Body of pancreas (tissue), 4 donors: ENCODE measurements around the gene KAZALD1. TPM values are rescaled to one million over a fixed set of nuclear protein-coding genes. Genes with fewer than 3 reads are reported as not detected.
A peak's percentile ranks its signal among the peaks of the same experiment; 100 is the strongest.

ENCODE experiments used
- ATAC-seq: fragments of 150-250 bp; one replicate; pipeline ENCODE4 v1.9.1; 2016
- DNase-seq, 4 donors: peaks; one replicate each; pipeline ENCODE4 v3.0.0-alpha.2; 2019
- H3K27ac ChIP-seq, 4 donors: fragments of 200-600 bp; sonication (generic); 1 replicate in 3 of 4; 2 replicates in 1 of 4; pipeline versions ENCODE4 v1.5.1 to v1.6.1; 2016 to 2019; ENCODE audit warnings: mild to moderate bottlenecking in 1 of 4, mixed read lengths in 1 of 4, moderate library complexity in 1 of 4
- H3K27me3 ChIP-seq, 2 donors: fragments of 200-600 bp; sonication (generic); one replicate each; pipeline ENCODE4 v1.6.0; 2016; ENCODE audit warnings: mild to moderate bottlenecking in 1 of 2
- H3K36me3 ChIP-seq, 2 donors: fragments of 200-600 bp; sonication (generic); replicated peaks in 1 of 2; 2 replicates each; pipeline ENCODE4 v1.5.1; 2016; ENCODE audit warnings: low read depth in 2 of 2; ENCODE audit not compliant: insufficient read depth in 1 of 2
- H3K4me1 ChIP-seq: fragments of 200-600 bp; sonication (generic); one replicate; pipeline ENCODE4 v1.6.0; 2016
- H3K4me3 ChIP-seq, 2 donors: fragments of 200-600 bp; sonication (generic); 1 replicate in 1 of 2; 2 replicates in 1 of 2; pipeline ENCODE4 v1.5.1; 2016 to 2019
- H3K9me3 ChIP-seq, 3 donors: fragments of 200-600 bp; sonication (generic); 1 replicate in 2 of 3; 2 replicates in 1 of 3; pipeline ENCODE4 v1.5.1; 2016
- POLR2A ChIP-seq, 3 donors: fragments of 450-650 bp; IDR thresholded peaks; one replicate each; pipeline ENCODE4 v1.6.1; 2016; ENCODE audit warnings: antibody characterized with exemption in 3 of 3, mild to moderate bottlenecking in 2 of 3
- WGBS, 2 donors: methylation state at CpG; one replicate each; pipeline ENCODE4 v1.1.5; 2017; 5-methylcytosine and 5-hydroxymethylcytosine counted together
- intact Hi-C: fragments of 100-400 bp; cut with DNase I; formaldehyde crosslinking; loops from one replicate; pipeline ENCODE4 v1.15.1; 2023
- total RNA-seq, 2 donors: library from RNA; depleted of rRNA; stranded (reverse); fragments of >200 nt; gene quantifications; one replicate each; pipeline ENCODE4 v1.1.0, GENCODE V29; 2016
- TF ChIP-seq, protein P1 (sequence below), 7 experiments: fragments of 450-650 bp in 4 of 7; fragments of 200-600 bp in 3 of 7; sonication (generic) in 3 of 7; IDR thresholded peaks; one replicate each; pipeline ENCODE4 v1.5.1; 2016 to 2019; ENCODE audit warnings: antibody characterized with exemption in 7 of 7

The KAZALD1 gene
- total RNA-seq, 2 donors from 2014 or later = 1.6 to 1.8 TPM

DNA sequence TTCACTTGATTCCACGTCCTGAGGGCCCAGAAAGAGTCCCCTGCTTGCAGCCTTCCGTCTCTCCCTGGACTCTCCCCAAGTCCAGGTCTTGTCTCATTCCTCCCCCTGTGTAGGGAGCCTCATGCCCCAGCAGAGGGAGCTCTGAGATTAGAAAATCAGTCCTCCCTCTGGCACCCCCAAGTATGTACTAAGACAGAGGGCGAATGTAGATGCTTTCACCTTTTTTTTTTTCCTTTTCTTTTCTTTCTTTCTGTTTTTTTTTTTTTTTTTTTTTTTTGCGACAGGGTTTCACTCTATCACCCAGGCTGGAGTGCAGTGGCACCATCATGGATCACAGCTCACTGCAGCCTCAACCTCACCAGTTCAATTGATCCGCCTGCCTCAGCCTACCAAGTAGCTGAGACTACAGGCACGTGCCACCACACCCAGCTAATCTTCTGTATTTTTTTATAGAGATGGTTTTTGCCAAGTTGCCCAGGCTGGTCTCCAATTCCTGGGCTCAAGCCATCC is 20.5 kb upstream of the KAZALD1 start:
- no peaks in the 10 kb centered on the region for H3K27me3 ChIP-seq
- H3K4me3 ChIP-seq = no peak overlapping the region
- DNase-seq (peak; percentile 84 to 92 (median 88)), ATAC-seq (peak; percentile 59)
- H3K36me3 ChIP-seq = peaks cover 0 to 5% of the 10 kb centered on the region in 2 donors
- H3K4me1 ChIP-seq = peaks cover 20% of the 10 kb centered on the region
- peak overlapping the region in 2 of 4 donors; percentile 84 to 90 for H3K27ac ChIP-seq
- TF ChIP-seq, protein P1, sequence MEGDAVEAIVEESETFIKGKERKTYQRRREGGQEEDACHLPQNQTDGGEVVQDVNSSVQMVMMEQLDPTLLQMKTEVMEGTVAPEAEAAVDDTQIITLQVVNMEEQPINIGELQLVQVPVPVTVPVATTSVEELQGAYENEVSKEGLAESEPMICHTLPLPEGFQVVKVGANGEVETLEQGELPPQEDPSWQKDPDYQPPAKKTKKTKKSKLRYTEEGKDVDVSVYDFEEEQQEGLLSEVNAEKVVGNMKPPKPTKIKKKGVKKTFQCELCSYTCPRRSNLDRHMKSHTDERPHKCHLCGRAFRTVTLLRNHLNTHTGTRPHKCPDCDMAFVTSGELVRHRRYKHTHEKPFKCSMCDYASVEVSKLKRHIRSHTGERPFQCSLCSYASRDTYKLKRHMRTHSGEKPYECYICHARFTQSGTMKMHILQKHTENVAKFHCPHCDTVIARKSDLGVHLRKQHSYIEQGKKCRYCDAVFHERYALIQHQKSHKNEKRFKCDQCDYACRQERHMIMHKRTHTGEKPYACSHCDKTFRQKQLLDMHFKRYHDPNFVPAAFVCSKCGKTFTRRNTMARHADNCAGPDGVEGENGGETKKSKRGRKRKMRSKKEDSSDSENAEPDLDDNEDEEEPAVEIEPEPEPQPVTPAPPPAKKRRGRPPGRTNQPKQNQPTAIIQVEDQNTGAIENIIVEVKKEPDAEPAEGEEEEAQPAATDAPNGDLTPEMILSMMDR (IDR thresholded peaks at IDR 0.05) = peak; percentile 65 to 95 (median 89)
- no peak for TF ChIP-seq POLR2A (IDR thresholded peaks at IDR 0.05)
- 20 to 23% methylated on average over 5 to 6 of the region's 6 CpGs for WGBS, 2 donors
- intact Hi-C loops = no loop called here
- no peaks in the 10 kb centered on the region for H3K9me3 ChIP-seq

DNA sequence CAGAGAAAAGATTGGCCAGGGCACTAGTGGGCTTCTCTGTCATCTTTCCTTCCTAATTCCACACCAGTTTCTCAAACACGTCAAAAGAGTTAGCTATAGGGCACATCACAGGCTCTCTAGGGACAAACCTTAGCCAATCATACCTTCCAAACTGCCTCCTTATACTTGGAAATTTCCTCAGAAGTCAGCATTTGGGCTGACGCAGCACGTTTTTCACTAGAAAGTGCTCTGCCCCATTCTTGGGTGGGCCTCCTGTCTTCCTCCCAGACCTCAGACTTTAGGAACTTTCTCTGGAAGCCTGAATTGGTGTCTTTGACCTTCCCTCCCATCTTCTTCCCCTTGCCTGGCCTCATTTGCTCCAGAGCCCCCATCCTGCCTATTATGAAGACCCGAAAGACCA is 19.7 kb upstream of the KAZALD1 start:
- intact Hi-C loops = no loop called here
- ATAC-seq (no peak), DNase-seq (no peak)
- WGBS, 2 donors = 59 to 67% methylated on average over 4 of the region's 4 CpGs
- Histone ChIP-seq H3K36me3 (peaks cover 0 to 2% of the 10 kb centered on the region in 2 donors), H3K27ac (peak overlapping the region; percentile 72 to 90 (median 79)), H3K4me3 (no peak overlapping the region), H3K9me3 (no peaks in the 10 kb centered on the region), H3K4me1 (peaks cover 20% of the 10 kb centered on the region), H3K27me3 (no peaks in the 10 kb centered on the region)
- no peak for TF ChIP-seq POLR2A (IDR thresholded peaks at IDR 0.05)
- TF ChIP-seq, protein P1 (IDR thresholded peaks at IDR 0.05) = no peak

DNA sequence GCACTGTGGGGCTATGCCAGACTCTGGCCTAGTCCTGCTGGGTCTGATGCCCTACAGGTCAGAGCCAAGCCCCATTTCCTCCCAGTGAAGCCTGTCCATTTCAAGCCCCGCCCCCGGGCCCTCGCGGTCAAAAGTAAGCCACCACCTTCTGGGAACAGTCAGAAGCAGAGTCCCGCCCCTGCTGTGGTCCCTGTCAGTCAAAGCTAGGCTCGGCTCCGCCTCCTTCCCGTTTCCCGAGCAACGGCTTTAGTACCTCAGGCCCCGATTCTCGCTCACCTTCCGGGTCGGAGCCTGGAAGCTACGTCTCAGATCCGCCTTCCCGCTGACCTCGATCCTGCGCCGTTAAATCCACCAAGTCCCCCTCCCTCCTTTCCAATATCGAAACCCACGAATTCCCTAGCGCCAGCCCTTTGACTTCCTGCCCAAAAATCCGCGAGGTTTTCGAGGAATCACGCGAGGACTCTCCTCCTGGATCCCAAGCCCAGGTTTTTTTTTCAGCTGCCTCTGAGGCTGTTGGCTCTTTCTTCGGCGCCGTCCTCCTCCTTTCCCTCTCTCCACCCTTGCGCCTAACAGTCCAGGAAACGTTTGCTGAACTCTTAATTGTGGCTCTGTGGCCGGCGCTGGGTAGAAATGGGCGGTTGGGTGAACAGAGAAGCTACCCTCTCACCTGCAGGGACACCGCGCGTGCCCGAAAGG is 19.0 kb upstream of the KAZALD1 start:
- peak; percentile 94 for ATAC-seq
- H3K27ac ChIP-seq = peak overlapping the region; percentile 72 to 90 (median 79)
- H3K4me3 ChIP-seq = no peak overlapping the region
- H3K36me3 ChIP-seq = no peaks in the 10 kb centered on the region
- H3K27me3 ChIP-seq = peaks cover 0 to 3% of the 10 kb centered on the region in 2 donors
- peaks cover 20% of the 10 kb centered on the region for H3K4me1 ChIP-seq
- peak; percentile 99 to 100 (median 99) for DNase-seq
- no peaks in the 10 kb centered on the region for H3K9me3 ChIP-seq
- intact Hi-C loops = no loop called here
- WGBS, 2 donors = 2 to 5% methylated on average over 38 to 40 of the region's 40 CpGs
- TF ChIP-seq, protein P1 (IDR thresholded peaks at IDR 0.05) = peak in 2 of 7 experiments; percentile 7
- TF ChIP-seq POLR2A (IDR thresholded peaks at IDR 0.05) = peak; percentile 28 to 79 (median 77)

DNA sequence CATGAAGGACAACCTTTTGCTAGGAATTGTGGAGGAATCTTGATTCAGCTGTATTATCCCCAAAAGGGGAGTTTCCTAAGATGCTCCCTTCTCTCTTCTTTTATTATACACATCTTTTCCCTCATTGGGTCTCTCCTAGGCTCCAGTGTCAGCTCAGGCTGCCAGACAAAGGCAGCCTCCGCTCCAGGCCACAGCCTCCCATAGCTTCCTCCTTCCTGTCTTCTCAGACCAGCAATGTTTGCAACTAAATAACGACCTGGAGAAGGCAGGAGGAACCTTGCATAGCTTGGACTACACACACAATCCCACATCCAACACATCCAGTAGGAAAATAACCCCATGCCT is 18.5 kb upstream of the KAZALD1 start:
- WGBS, 2 donors = 28 to 38% methylated on average over 2 of the region's 2 CpGs
- Histone ChIP-seq H3K27ac (peak overlapping the region; percentile 72 to 90 (median 79)), H3K4me3 (no peak overlapping the region), H3K27me3 (peaks cover 0 to 4% of the 10 kb centered on the region in 2 donors), H3K36me3 (no peaks in the 10 kb centered on the region), H3K9me3 (no peaks in the 10 kb centered on the region), H3K4me1 (peaks cover 25% of the 10 kb centered on the region)
- TF ChIP-seq POLR2A (IDR thresholded peaks at IDR 0.05) = no peak
- TF ChIP-seq, protein P1 (IDR thresholded peaks at IDR 0.05) = no peak
- DNase-seq (no peak), ATAC-seq (no peak)
- intact Hi-C loops = no loop called here
